Activated CD4-positive, alpha-beta T cell treated with anti-CD3 and anti-CD28 coated beads, Interleukin-2, amount 10 ng/mL, durations not matched to agents 24 days and 14 days (primary cell): ENCODE results near the gene PIGO. TPM values are rescaled to one million over a fixed set of nuclear protein-coding genes. Genes with fewer than 3 reads are reported as not detected.
A peak's percentile ranks its signal among the peaks of the same experiment; 100 is the strongest.

ENCODE experiments used
- DNase-seq: peaks from one replicate; pipeline ENCODE4 v3.0.0; 2022
- H3K27ac Mint-ChIP-seq: one replicate; pipeline ENCODE4 v1.8.0; 2022; ENCODE audit warnings: mild to moderate bottlenecking, mixed read lengths
- H3K27me3 Mint-ChIP-seq: one replicate; pipeline ENCODE4 v1.8.0; 2022; ENCODE audit warnings: mixed read lengths
- H3K36me3 Mint-ChIP-seq: one replicate; pipeline ENCODE4 v1.8.0; 2022; ENCODE audit warnings: low read depth, mild to moderate bottlenecking, mixed read lengths
- H3K4me1 Mint-ChIP-seq: one replicate; pipeline ENCODE4 v1.8.0; 2021; ENCODE audit warnings: mixed read lengths
- H3K4me3 Mint-ChIP-seq: one replicate; pipeline ENCODE4 v1.8.0; 2022; ENCODE audit warnings: mild to moderate bottlenecking, moderate library complexity, mixed read lengths
- H3K9me3 Mint-ChIP-seq: one replicate; pipeline ENCODE4 v1.8.0; 2021; ENCODE audit warnings: mixed read lengths
- intact Hi-C: fragments of 100-400 bp; cut with micrococcal nuclease; formaldehyde crosslinking; loops from one replicate; pipeline ENCODE4 v1.15.1; 2023
- total RNA-seq: library from RNA; stranded (reverse); gene quantifications from 2 replicates; pipeline ENCODE4 v1.2.3, GENCODE V29; 2022

PIGO gene
- total RNA-seq, 1 donor from 2014 or later = 32.5 TPM

- no peaks in the 10 kb centered on the region for H3K9me3 Mint-ChIP-seq
- peak; percentile 97 for DNase-seq
- H3K27me3 Mint-ChIP-seq = no peaks in the 10 kb centered on the region
- peaks cover 27% of the 10 kb centered on the region for H3K4me1 Mint-ChIP-seq
- H3K4me3 Mint-ChIP-seq = peak within 1 kb of the TSS; percentile 94
- peaks cover 52% of the 10 kb centered on the region for H3K36me3 Mint-ChIP-seq
- intact Hi-C loops = loop anchor here (1.0 kb wide), 2 partner anchors 8 to 24 kb away; partner anchors contain the start of gene FANCG
- H3K27ac Mint-ChIP-seq = peak within 1 kb of the TSS; percentile 97
These were observed 6.6 kb upstream of the PIGO start, which contains the start of gene STOML2 for GRCh38 chr9:35102769-35103659. TSS of gene STOML2 (minus strand) at chr9:35103131. CDS start at chr9:35103094, 37 bp downstream.

GRCh38 chr9:35102465-35102768, 6.0 kb upstream of the PIGO start:
- Mint-ChIP-seq H3K36me3 (peaks cover 54% of the 10 kb centered on the region), H3K27ac (peak overlapping the region; percentile 97), H3K9me3 (no peaks in the 10 kb centered on the region), H3K27me3 (no peaks in the 10 kb centered on the region), H3K4me3 (peak overlapping the region; percentile 94), H3K4me1 (peaks cover 29% of the 10 kb centered on the region)
- no peak for DNase-seq
- intact Hi-C loops = no loop called here

- intact Hi-C loops = loop anchor here (5.0 kb wide), 1 partner anchor 505 kb away; no protein-coding TSS in a partner anchor
- peaks cover 47% of the 10 kb centered on the region for H3K36me3 Mint-ChIP-seq
- no peak overlapping the region for H3K4me3 Mint-ChIP-seq
- no peak overlapping the region for H3K27ac Mint-ChIP-seq
- H3K9me3 Mint-ChIP-seq = no peaks in the 10 kb centered on the region
- peaks cover 37% of the 10 kb centered on the region for H3K4me1 Mint-ChIP-seq
- H3K27me3 Mint-ChIP-seq = no peaks in the 10 kb centered on the region
- DNase-seq = no peak
These were observed 1.2 kb upstream of the PIGO start for GRCh38 chr9:35097573-35097972.

- Mint-ChIP-seq H3K27me3 (no peaks in the 10 kb centered on the region), H3K36me3 (peaks cover 47% of the 10 kb centered on the region)
- intact Hi-C loops = no loop called here
These were observed 4.9 kb downstream of the PIGO start for GRCh38 chr9:35091536-35091935.

GRCh38 chr9:35089434-35089833, 7.0 kb downstream of the PIGO start:
- intact Hi-C loops = no loop called here
- no peak overlapping the region for H3K4me3 Mint-ChIP-seq
- no peaks in the 10 kb centered on the region for H3K9me3 Mint-ChIP-seq
- DNase-seq = no peak
- H3K27me3 Mint-ChIP-seq = no peaks in the 10 kb centered on the region
- H3K4me1 Mint-ChIP-seq = peaks cover under 1% of the 10 kb centered on the region
- no peak overlapping the region for H3K27ac Mint-ChIP-seq
- H3K36me3 Mint-ChIP-seq = peaks cover 47% of the 10 kb centered on the region

More at GRCh38 chr9:35091536-35091935, 4.9 kb downstream of the PIGO start:
- H3K9me3 Mint-ChIP-seq = no peaks in the 10 kb centered on the region
- H3K27ac Mint-ChIP-seq = no peak overlapping the region
- no peak overlapping the region for H3K4me3 Mint-ChIP-seq
- no peak for DNase-seq
- H3K4me1 Mint-ChIP-seq = peaks cover 14% of the 10 kb centered on the region

GRCh38 chr9:35085078-35085477, 11.3 kb downstream of the PIGO start:
- Mint-ChIP-seq H3K4me1 (peaks cover 3% of the 10 kb centered on the region), H3K27me3 (no peaks in the 10 kb centered on the region), H3K36me3 (peaks cover 24% of the 10 kb centered on the region), H3K4me3 (no peak overlapping the region), H3K27ac (no peak overlapping the region), H3K9me3 (no peaks in the 10 kb centered on the region)
- intact Hi-C loops = no loop called here
- DNase-seq = no peak

- Mint-ChIP-seq H3K36me3 (peaks cover 24% of the 10 kb centered on the region), H3K27ac (peak within 1 kb of the TSS; percentile 100), H3K9me3 (no peaks in the 10 kb centered on the region), H3K27me3 (no peaks in the 10 kb centered on the region), H3K4me3 (peak within 1 kb of the TSS; percentile 99), H3K4me1 (peaks cover 30% of the 10 kb centered on the region)
- peak; percentile 96 for DNase-seq
- intact Hi-C loops = loop anchor here (1.0 kb wide), 5 partner anchors 7 to 35 kb away; partner anchors contain the start of genes PIGO, STOML2 and VCP
These were observed 16.7 kb downstream of the PIGO start, which contains the start of gene FANCG for GRCh38 chr9:35079426-35080341. TSS of gene FANCG (minus strand) at chr9:35079942. CDS start at chr9:35079524, 418 bp downstream.

- Mint-ChIP-seq H3K27ac (peak overlapping the region; percentile 100), H3K4me3 (peak overlapping the region; percentile 99), H3K36me3 (peaks cover 31% of the 10 kb centered on the region), H3K27me3 (no peaks in the 10 kb centered on the region), H3K9me3 (no peaks in the 10 kb centered on the region), H3K4me1 (peaks cover 33% of the 10 kb centered on the region)
- no peak for DNase-seq
- intact Hi-C loops = loop anchor here (1.0 kb wide), 2 partner anchors 24 to 32 kb away; partner anchors contain the start of gene STOML2
These were observed 17.4 kb downstream of the PIGO start for GRCh38 chr9:35079041-35079425.

GRCh38 chr9:35078066-35078465, 18.3 kb downstream of the PIGO start:
- H3K4me3 Mint-ChIP-seq = peak overlapping the region; percentile 99
- intact Hi-C loops = no loop called here
- H3K9me3 Mint-ChIP-seq = no peaks in the 10 kb centered on the region
- H3K27me3 Mint-ChIP-seq = no peaks in the 10 kb centered on the region
- peak overlapping the region; percentile 100 for H3K27ac Mint-ChIP-seq
- peaks cover 39% of the 10 kb centered on the region for H3K36me3 Mint-ChIP-seq
- DNase-seq = no peak
- peaks cover 34% of the 10 kb centered on the region for H3K4me1 Mint-ChIP-seq

GRCh38 chr9:35076848-35077247, 19.5 kb downstream of the PIGO start:
- intact Hi-C loops = no loop called here
- Mint-ChIP-seq H3K27ac (peak overlapping the region; percentile 25), H3K4me3 (peak overlapping the region; percentile 99), H3K9me3 (no peaks in the 10 kb centered on the region), H3K27me3 (no peaks in the 10 kb centered on the region), H3K4me1 (peaks cover 38% of the 10 kb centered on the region), H3K36me3 (peaks cover 39% of the 10 kb centered on the region)
- DNase-seq = no peak

GRCh38 chr9:35075358-35075757, 21.0 kb downstream of the PIGO start:
- Mint-ChIP-seq H3K27me3 (no peaks in the 10 kb centered on the region), H3K9me3 (no peaks in the 10 kb centered on the region), H3K4me1 (peaks cover 42% of the 10 kb centered on the region), H3K4me3 (no peak overlapping the region), H3K27ac (no peak overlapping the region), H3K36me3 (peaks cover 50% of the 10 kb centered on the region)
- DNase-seq = no peak
- intact Hi-C loops = no loop called here

GRCh38 chr9:35074791-35075190, 21.6 kb downstream of the PIGO start:
- no peaks in the 10 kb centered on the region for H3K9me3 Mint-ChIP-seq
- H3K4me1 Mint-ChIP-seq = peaks cover 41% of the 10 kb centered on the region
- H3K4me3 Mint-ChIP-seq = no peak overlapping the region
- intact Hi-C loops = no loop called here
- no peaks in the 10 kb centered on the region for H3K27me3 Mint-ChIP-seq
- H3K27ac Mint-ChIP-seq = no peak overlapping the region
- no peak for DNase-seq
- H3K36me3 Mint-ChIP-seq = peaks cover 55% of the 10 kb centered on the region

- DNase-seq = no peak
- H3K4me3 Mint-ChIP-seq = no peak overlapping the region
- peaks cover 44% of the 10 kb centered on the region for H3K4me1 Mint-ChIP-seq
- intact Hi-C loops = no loop called here
- no peaks in the 10 kb centered on the region for H3K9me3 Mint-ChIP-seq
- H3K27ac Mint-ChIP-seq = no peak overlapping the region
- peaks cover 57% of the 10 kb centered on the region for H3K36me3 Mint-ChIP-seq
- H3K27me3 Mint-ChIP-seq = no peaks in the 10 kb centered on the region
These were observed 22.2 kb downstream of the PIGO start for GRCh38 chr9:35074141-35074540.

GRCh38 chr9:35073279-35073612, 23.1 kb downstream of the PIGO start:
- intact Hi-C loops = no loop called here
- H3K4me3 Mint-ChIP-seq = peak overlapping the region; percentile 95
- DNase-seq = no peak
- H3K4me1 Mint-ChIP-seq = peaks cover 47% of the 10 kb centered on the region
- H3K27me3 Mint-ChIP-seq = no peaks in the 10 kb centered on the region
- H3K27ac Mint-ChIP-seq = peak overlapping the region; percentile 92
- H3K9me3 Mint-ChIP-seq = no peaks in the 10 kb centered on the region
- peaks cover 64% of the 10 kb centered on the region for H3K36me3 Mint-ChIP-seq
